B cell (primary cell): Measurements from ENCODE around the gene TBC1D1. TPM values are rescaled to one million over a fixed set of nuclear protein-coding genes. Genes with fewer than 3 reads are reported as not detected.

Experiments used
- ATAC-seq: fragments of 200-7000 bp; cut with Tn5 transposase; one replicate; pipeline ENCODE4 v1.10.0; 2021; ENCODE audit warnings: low read depth, mild to moderate bottlenecking, moderate number of reproducible peaks, moderate library complexity
- CTCF ChIA-PET: fragments of 350-600 bp; sonication (Branson Sonifier 250); formaldehyde crosslinking; loops from one replicate; lab custom pipeline; 2021; ENCODE audit warnings: antibody characterized with exemption, inconsistent platforms; lab: Charles Lee
- POLR2A ChIA-PET: fragments of 350-600 bp; sonication (Branson Sonifier 250); formaldehyde crosslinking; loops from one replicate; lab custom pipeline; 2021; ENCODE audit warnings: antibody characterized with exemption; lab: Charles Lee
- DNase-seq: peaks from one replicate; pipeline ENCODE4 v3.0.0; 2013
- H2AFZ ChIP-seq: 2 replicates; pipeline ENCODE4 v1.6.1; 2012; ENCODE audit warnings: mild to moderate bottlenecking, low read depth, low read length; ENCODE audit not compliant: insufficient read depth, poor library complexity, severe bottlenecking
- H3K27ac ChIP-seq, 2 donors: 1 replicate in 1 of 2; 2 replicates in 1 of 2; pipeline ENCODE4 v1.5.1; 2012 to 2013; ENCODE audit warnings: low read length in 2 of 2, mild to moderate bottlenecking in 2 of 2, moderate library complexity in 1 of 2
- H3K27me3 ChIP-seq, 4 experiments: fragments of 200-600 bp in 1 of 4; sonication (generic) in 1 of 4; replicated peaks in 1 of 4; 1 replicate in 2 of 4; 2 replicates in 2 of 4; pipeline versions ENCODE4 v1.6.1 to v1.7.0; 2013 to 2016; ENCODE audit warnings: low read length in 3 of 4, mild to moderate bottlenecking in 2 of 4, mixed read lengths in 1 of 4, moderate library complexity in 1 of 4; ENCODE audit not compliant: insufficient read depth in 4 of 4, control insufficient read depth in 3 of 4; ENCODE audit errors: control extremely low read depth in 1 of 4
- H3K36me3 ChIP-seq, 2 experiments: replicated peaks in 1 of 2; 1 replicate in 1 of 2; 2 replicates in 1 of 2; pipeline versions ENCODE4 v1.6.1 to v1.7.1; 2013; ENCODE audit warnings: low read length in 1 of 2; ENCODE audit not compliant: insufficient read depth in 2 of 2, control insufficient read depth in 1 of 2; ENCODE audit errors: control extremely low read depth in 1 of 2, extremely low read depth in 1 of 2
- H3K4me1 ChIP-seq, 2 donors: fragments of 200-600 bp in 1 of 2; sonication (generic) in 1 of 2; 1 replicate in 1 of 2; 2 replicates in 1 of 2; pipeline versions ENCODE4 v1.5.1 to v1.6.1; 2013 to 2017; ENCODE audit warnings: low read length in 2 of 2; ENCODE audit not compliant: control insufficient read depth in 2 of 2, insufficient read depth in 2 of 2
- H3K4me2 ChIP-seq: replicated peaks from 2 replicates; pipeline ENCODE3; 2012; ENCODE audit warnings: mild to moderate bottlenecking, low read depth, low read length; ENCODE audit not compliant: poor library complexity, severe bottlenecking
- H3K4me3 ChIP-seq, 5 experiments: fragments of 200-600 bp in 1 of 5; sonication (generic) in 1 of 5; 1 replicate in 3 of 5; 2 replicates in 2 of 5; pipeline versions ENCODE4 v1.5.1 to v1.7.0; 2011 to 2016; ENCODE audit warnings: low read length in 4 of 5, mild to moderate bottlenecking in 4 of 5, low read depth in 2 of 5, control low read depth in 1 of 5, moderate library complexity in 1 of 5; ENCODE audit not compliant: insufficient read depth in 1 of 5; ENCODE audit errors: control extremely low read depth in 1 of 5, extremely low read depth in 1 of 5
- H3K79me2 ChIP-seq: fragments of 200-600 bp; sonication (generic); one replicate; pipeline ENCODE4 v1.6.0; 2016; ENCODE audit warnings: low read length; ENCODE audit not compliant: control insufficient read depth, insufficient read depth
- H3K9ac ChIP-seq: fragments of 200-600 bp; sonication (generic); 2 replicates; pipeline ENCODE4 v1.6.1; 2017; ENCODE audit warnings: mild to moderate bottlenecking, low read length, moderate library complexity
- H3K9me3 ChIP-seq, 3 donors: one replicate each; pipeline versions ENCODE4 v1.6.1 to v1.7.1; 2013; ENCODE audit warnings: low read length in 2 of 3; ENCODE audit not compliant: control insufficient read depth in 2 of 3, insufficient read depth in 1 of 3; ENCODE audit errors: control extremely low read depth in 1 of 3
- H4K20me1 ChIP-seq: 2 replicates; pipeline ENCODE4 v1.6.0; 2012; ENCODE audit warnings: mild to moderate bottlenecking, low read length; ENCODE audit not compliant: insufficient read depth, control insufficient read depth, poor library complexity, severe bottlenecking
- H3K27ac Mint-ChIP-seq: one replicate; pipeline ENCODE4 v1.8.0; 2021; ENCODE audit warnings: mixed read lengths
- H3K27me3 Mint-ChIP-seq: one replicate; pipeline ENCODE4 v1.8.0; 2021; ENCODE audit warnings: mixed read lengths
- H3K4me1 Mint-ChIP-seq: one replicate; pipeline ENCODE4 v1.8.0; 2021; ENCODE audit warnings: mixed read lengths
- H3K4me3 Mint-ChIP-seq: one replicate; pipeline ENCODE4 v1.8.0; 2021; ENCODE audit warnings: mixed read lengths
- H3K9me3 Mint-ChIP-seq: one replicate; pipeline ENCODE4 v1.8.0; 2022; ENCODE audit warnings: mixed read lengths; ENCODE audit not compliant: insufficient read depth
- CTCF ChIP-seq: fragments of 200-600 bp; IDR thresholded peaks from one replicate; pipeline ENCODE4 v1.8.0; 2022; ENCODE audit warnings: antibody characterized with exemption, mild to moderate bottlenecking
- EZH2 ChIP-seq: IDR thresholded peaks from 2 replicates; pipeline ENCODE4 v1.6.1; 2012; ENCODE audit warnings: borderline replicate concordance, low read depth, mild to moderate bottlenecking, moderate library complexity, low read length; ENCODE audit not compliant: insufficient read depth, poor library complexity, severe bottlenecking
- WGBS: methylation state at CpG from one replicate; pipeline ENCODE4 v1.1.5; 2013; ENCODE audit warnings: missing lambda C conversion rate; ENCODE audit not compliant: insufficient coverage; 5-methylcytosine and 5-hydroxymethylcytosine counted together
- intact Hi-C: fragments of 100-400 bp; cut with micrococcal nuclease; formaldehyde crosslinking; loops from one replicate; pipeline ENCODE4 v1.10.0; 2022
- polyA plus RNA-seq: library from polyadenylated mRNA; depleted of rRNA; stranded (reverse); fragments of >200 nt; gene quantifications from 2 replicates; pipeline ENCODE4 v1.2.3, GENCODE V29; 2012
- total RNA-seq, 2 donors: library from RNA; stranded (reverse); fragments of 120-200 nt in 1 of 2; gene quantifications; 1 replicate in 1 of 2; 2 replicates in 1 of 2; pipeline versions ENCODE4 v1.2.3 to v1.2.4, GENCODE V29; 2013 to 2022

Gene TBC1D1
- total and polyA plus RNA-seq, 2 donors (not counting 1 experiment from before 2014, with no cell fraction given): 88.2 to 98.7 TPM

DNA sequence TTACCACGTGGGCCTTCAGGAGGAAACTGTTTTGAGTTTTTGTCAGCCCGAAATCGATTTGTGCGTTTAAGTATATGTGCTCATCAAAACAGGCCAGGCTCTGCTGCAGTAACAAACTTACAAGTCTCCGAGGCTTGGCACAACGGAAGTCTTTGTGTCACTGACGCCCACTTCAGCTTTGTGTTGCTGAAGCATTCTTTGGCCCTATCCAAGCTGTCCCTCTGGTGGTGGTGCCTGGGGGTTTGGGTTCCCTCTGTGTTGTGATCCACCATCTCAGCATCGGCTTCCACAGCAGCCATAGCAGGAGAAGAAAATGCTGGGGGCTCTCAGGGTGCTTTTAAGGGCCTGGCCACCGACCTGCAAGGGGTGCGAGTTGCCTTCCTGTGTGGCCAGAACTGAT, 245.7 kb downstream of the TBC1D1 start:
- H3K9me3 ChIP-seq: no peaks in the 10 kb centered on the region
- ChIA-PET CTCF (no interaction called here), POLR2A (no interaction called here)
- H3K4me3 ChIP-seq: no peak overlapping the region
- 95% methylated on average over 10 of the region's 10 CpGs for WGBS
- TF ChIP-seq EZH2 (no peak), CTCF (no peak)
- no peak for DNase-seq
- peaks cover 5 to 8% of the 10 kb centered on the region in 2 donors for H3K4me1 ChIP-seq
- Mint-ChIP-seq H3K4me1 (peaks cover 14% of the 10 kb centered on the region), H3K27ac (no peak overlapping the region), H3K9me3 (no peaks in the 10 kb centered on the region), H3K4me3 (no peak overlapping the region), H3K27me3 (no peaks in the 10 kb centered on the region)
- H3K4me2 ChIP-seq: no peak overlapping the region
- H3K79me2 ChIP-seq: no peaks in the 10 kb centered on the region
- H4K20me1 ChIP-seq: no peaks in the 10 kb centered on the region
- H3K9ac ChIP-seq: no peak overlapping the region
- no peak overlapping the region for H3K27ac ChIP-seq
- intact Hi-C loops: no loop called here
- H2AFZ ChIP-seq: no peak overlapping the region
- H3K27me3 ChIP-seq: no peaks in the 10 kb centered on the region
- peaks cover 10 to 61% of the 10 kb centered on the region in 2 experiments for H3K36me3 ChIP-seq
- no peak for ATAC-seq

DNA sequence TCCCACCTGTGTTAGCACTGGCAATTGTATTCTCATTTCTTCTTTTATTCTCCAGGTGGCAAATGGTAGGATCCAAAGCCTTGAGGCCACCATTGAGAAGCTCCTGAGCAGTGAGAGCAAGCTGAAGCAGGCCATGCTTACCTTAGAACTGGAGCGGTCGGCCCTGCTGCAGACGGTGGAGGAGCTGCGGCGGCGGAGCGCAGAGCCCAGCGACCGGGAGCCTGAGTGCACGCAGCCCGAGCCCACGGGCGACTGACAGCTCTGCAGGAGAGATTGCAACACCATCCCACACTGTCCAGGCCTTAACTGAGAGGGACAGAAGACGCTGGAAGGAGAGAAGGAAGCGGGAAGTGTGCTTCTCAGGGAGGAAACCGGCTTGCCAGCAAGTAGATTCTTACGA, 246.2 kb downstream of the TBC1D1 start:
- Histone ChIP-seq H3K27me3 (no peaks in the 10 kb centered on the region), H3K36me3 (peaks cover 10 to 61% of the 10 kb centered on the region in 2 experiments), H3K27ac (no peak overlapping the region), H3K9ac (no peak overlapping the region), H2AFZ (no peak overlapping the region), H3K4me1 (peaks cover 3% of the 10 kb centered on the region in 2 donors), H3K4me2 (no peak overlapping the region), H3K9me3 (no peaks in the 10 kb centered on the region), H3K79me2 (no peaks in the 10 kb centered on the region), H4K20me1 (no peaks in the 10 kb centered on the region), H3K4me3 (no peak overlapping the region)
- TF ChIP-seq CTCF (no peak), EZH2 (no peak)
- no peak overlapping the region for H3K27ac Mint-ChIP-seq
- H3K4me3 Mint-ChIP-seq: no peak overlapping the region
- CTCF ChIA-PET: no interaction called here
- 97% methylated on average over 16 of the region's 17 CpGs for WGBS
- H3K4me1 Mint-ChIP-seq: peaks cover 10% of the 10 kb centered on the region
- no peaks in the 10 kb centered on the region for H3K9me3 Mint-ChIP-seq
- ATAC-seq (no peak), DNase-seq (no peak)
- H3K27me3 Mint-ChIP-seq: no peaks in the 10 kb centered on the region
- POLR2A ChIA-PET: no interaction called here
- intact Hi-C loops: no loop called here
